ENCODE results near the gene MMEL1. TPM values are rescaled to one million over a fixed set of nuclear protein-coding genes. Genes with fewer than 3 reads are reported as not detected.

The MMEL1 gene
- total RNA-seq, 2 experiments from 2014 or later, result 0.67 to 1.8 TPM

- TF ChIP-seq CTCF (IDR thresholded peaks at IDR 0.05), result no peak
- Mint-ChIP-seq H3K27ac (no peak overlapping the region), H3K4me3 (no peak overlapping the region), H3K4me1 (ENCODE audit: low read depth) (peaks cover 5% of the 10 kb centered on the region), H3K27me3 (peaks cover 4% of the 10 kb centered on the region), H3K9me3 (peaks cover 25% of the 10 kb centered on the region), H3K36me3 (ENCODE audit: low read depth) (peaks cover 4% of the 10 kb centered on the region)
- ATAC-seq (ENCODE audit: poor library complexity) (no peak), DNase-seq (no peak)
- ChIA-PET CTCF (no interaction called here), POLR2A (no interaction called here)
- H3K4me3 ChIP-seq (ENCODE audit: low read length), result no peak overlapping the region
- intact Hi-C loops (cut with DNase I, micrococcal nuclease), result no loop called here
- H3K27me3 ChIP-seq (ENCODE audit: control insufficient read depth in 1 of 2, insufficient read depth in 2 of 2, low read length in 2 of 2), result no peaks in the 10 kb centered on the region
- H3K27ac ChIP-seq (ENCODE audit: low read depth in 1 of 2, low read length in 2 of 2), result no peak overlapping the region
- peaks cover 10% of the 10 kb centered on the region for H3K4me1 ChIP-seq (ENCODE audit: insufficient read depth, low read length)
- no peaks in the 10 kb centered on the region for H3K36me3 ChIP-seq (ENCODE audit: insufficient read depth, low read length)
- peaks cover 18 to 23% of the 10 kb centered on the region in 2 experiments for H3K9me3 ChIP-seq (ENCODE audit: control insufficient read depth in 1 of 2, insufficient read depth in 1 of 2, low read length in 2 of 2)
Measured at GRCh38 chr1:2617971-2618470, 14.8 kb downstream of the MMEL1 start.

GRCh38 chr1:2614145-2614544, 18.7 kb downstream of the MMEL1 start:
- Mint-ChIP-seq H3K4me1 (ENCODE audit: low read depth) (no peaks in the 10 kb centered on the region), H3K9me3 (peaks cover 20% of the 10 kb centered on the region), H3K36me3 (ENCODE audit: low read depth) (peaks cover 4% of the 10 kb centered on the region), H3K27ac (no peak overlapping the region), H3K27me3 (peaks cover 7% of the 10 kb centered on the region), H3K4me3 (no peak overlapping the region)
- Histone ChIP-seq H3K4me1 (ENCODE audit: insufficient read depth, low read length) (peaks cover 3% of the 10 kb centered on the region), H3K27ac (ENCODE audit: low read depth in 1 of 2, low read length in 2 of 2) (no peak overlapping the region), H3K4me3 (ENCODE audit: low read length) (no peak overlapping the region), H3K27me3 (ENCODE audit: control insufficient read depth in 1 of 2, insufficient read depth in 2 of 2, low read length in 2 of 2) (no peaks in the 10 kb centered on the region), H3K9me3 (ENCODE audit: control insufficient read depth in 1 of 2, insufficient read depth in 1 of 2, low read length in 2 of 2) (peaks cover 18 to 30% of the 10 kb centered on the region in 2 experiments), H3K36me3 (ENCODE audit: insufficient read depth, low read length) (no peaks in the 10 kb centered on the region)
- POLR2A ChIA-PET, result no interaction called here
- no peak for ATAC-seq (ENCODE audit: poor library complexity)
- CTCF ChIA-PET, result no interaction called here
- TF ChIP-seq CTCF (IDR thresholded peaks at IDR 0.05), result no peak
- DNase-seq, result no peak
- intact Hi-C loops (cut with DNase I, micrococcal nuclease), result no loop called here

DNA sequence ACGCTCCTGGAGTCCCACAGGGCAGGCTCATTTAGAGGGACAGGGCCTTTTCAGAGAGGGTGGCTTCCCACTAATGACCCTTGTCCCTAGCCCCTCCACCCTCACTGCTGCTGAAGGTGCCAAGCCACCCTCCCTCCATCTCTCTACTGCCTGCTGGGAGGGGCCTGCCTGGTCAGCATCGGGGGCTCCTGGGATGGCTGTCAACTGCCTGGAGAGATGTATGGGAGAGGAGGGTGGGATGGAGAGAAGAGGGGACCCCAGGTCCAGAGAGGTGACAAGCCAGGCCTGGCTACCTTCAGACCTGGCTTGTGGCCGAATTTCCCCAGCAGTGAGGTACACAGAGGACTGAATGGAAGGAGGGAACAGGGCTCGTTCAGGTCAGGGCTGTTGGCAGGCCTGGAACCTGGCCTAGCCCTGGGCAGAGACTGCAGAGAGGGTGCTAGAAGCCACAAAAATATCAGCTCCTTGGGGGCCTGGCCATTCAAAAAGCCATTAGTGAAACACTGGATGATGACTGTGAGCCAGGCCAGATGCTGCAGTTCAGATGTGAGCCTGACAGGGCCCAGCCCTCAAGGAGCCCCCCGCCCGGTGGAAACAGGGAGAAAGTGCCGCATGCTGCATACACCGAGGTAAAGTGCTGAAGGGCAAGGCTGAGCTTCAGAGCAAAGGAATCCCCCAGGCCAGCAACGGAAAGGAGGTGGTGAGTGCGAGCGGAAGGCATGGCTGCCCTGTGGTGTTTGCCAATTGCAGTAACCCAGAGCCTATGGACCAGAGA, 20.0 kb downstream of the MMEL1 start:
- POLR2A ChIA-PET, result no interaction called here

More for the DNA sequence above, 20.0 kb downstream of the MMEL1 start:
- no peak for TF ChIP-seq CTCF (IDR thresholded peaks at IDR 0.05)
- Mint-ChIP-seq H3K27ac (no peak overlapping the region), H3K4me1 (ENCODE audit: low read depth) (no peaks in the 10 kb centered on the region), H3K27me3 (peaks cover 3% of the 10 kb centered on the region), H3K36me3 (ENCODE audit: low read depth) (peaks cover 4% of the 10 kb centered on the region), H3K9me3 (peaks cover 20% of the 10 kb centered on the region), H3K4me3 (no peak overlapping the region)
- DNase-seq (peak in 1 of 14 experiments; percentile 14), ATAC-seq (ENCODE audit: poor library complexity) (no peak)
- intact Hi-C loops (cut with DNase I, micrococcal nuclease), result no loop called here
- Histone ChIP-seq H3K4me1 (ENCODE audit: insufficient read depth, low read length) (peaks cover 3% of the 10 kb centered on the region), H3K27me3 (ENCODE audit: control insufficient read depth in 1 of 2, insufficient read depth in 2 of 2, low read length in 2 of 2) (no peaks in the 10 kb centered on the region), H3K9me3 (ENCODE audit: control insufficient read depth in 1 of 2, insufficient read depth in 1 of 2, low read length in 2 of 2) (peaks cover 18 to 30% of the 10 kb centered on the region in 2 experiments), H3K27ac (ENCODE audit: low read depth in 1 of 2, low read length in 2 of 2) (no peak overlapping the region), H3K4me3 (ENCODE audit: low read length) (no peak overlapping the region), H3K36me3 (ENCODE audit: insufficient read depth, low read length) (no peaks in the 10 kb centered on the region)
- CTCF ChIA-PET, result no interaction called here
